A549 (cell line): ENCODE measurements around the gene SMOC1. TPM values are rescaled to one million over a fixed set of nuclear protein-coding genes. Genes with fewer than 3 reads are reported as not detected.

Experiments used
- ATAC-seq, 2 experiments: fragments of 200-7000 bp in 1 of 2; fragments of >200 bp in 1 of 2; cut with Nextera tagmentation in 1 of 2; cut with Tn5 transposase in 1 of 2; 3 replicates each; pipeline versions ENCODE4 v1.8.0 to v1.9.1; 2018 to 2020; ENCODE audit warnings: mild to moderate bottlenecking in 1 of 2, moderate library complexity in 1 of 2
- CTCF ChIA-PET: fragments of 300-600 bp; sonication (Branson Sonifier 250); formaldehyde crosslinking; extraction: SDS; loops from one replicate; lab custom pipeline; 2021; ENCODE audit warnings: antibody characterized with exemption, inconsistent platforms; lab: Yijun Ruan, JAX
- POLR2A ChIA-PET: fragments of 350-600 bp; formaldehyde crosslinking; extraction: SDS; loops from one replicate; lab custom pipeline; 2021; ENCODE audit warnings: antibody characterized with exemption, inconsistent platforms; lab: Yijun Ruan, JAX
- DNase-seq, 2 experiments: peaks; one replicate each; pipeline versions ENCODE4 v3.0.0 to v3.0.0-alpha.2; 2011 to 2016; ENCODE audit warnings: low read depth in 1 of 2, low spot score in 1 of 2
- FAIRE-seq: peaks from 2 replicates; lab custom pipeline; 2011; peaks lifted over from hg19 to GRCh38; lab: Jason Lieb, UNC
- H3K27ac ChIP-seq, 2 experiments: fragments of >200 bp; sonication (Bioruptor Twin); formaldehyde crosslinking; 3 replicates each; pipeline ENCODE4 v1.5.1; 2016 to 2017
- H3K4me1 ChIP-seq: fragments of >200 bp; sonication (Bioruptor Twin); formaldehyde crosslinking; 3 replicates; pipeline ENCODE4 v1.6.1; 2016
- H3K4me2 ChIP-seq: fragments of >200 bp; sonication (Bioruptor Twin); formaldehyde crosslinking; 3 replicates; pipeline ENCODE4 v1.6.1; 2016
- H3K4me3 ChIP-seq: fragments of >200 bp; sonication (Bioruptor Twin); formaldehyde crosslinking; 3 replicates; pipeline ENCODE4 v1.5.1; 2016
- H3K9me3 ChIP-seq: fragments of >200 bp; sonication (Bioruptor Twin); formaldehyde crosslinking; 3 replicates; pipeline ENCODE4 v1.6.1; 2016
- ATOH8 ChIP-seq: fragments of 250-450 bp; sonication (Bioruptor Pico); IDR thresholded peaks from 2 replicates; pipeline ENCODE4 v1.5.0; 2020; ENCODE audit warnings: low read depth, mild to moderate bottlenecking, moderate library complexity
- BHLHE40 ChIP-seq: IDR thresholded peaks from 2 replicates; pipeline ENCODE4 v1.6.1; 2012; ENCODE audit warnings: low read depth, low read length, inconsistent platforms
- CBX2 ChIP-seq: fragments of 200-600 bp; sonication (generic); IDR thresholded peaks from 2 replicates; pipeline ENCODE4 v1.6.1; 2016; ENCODE audit warnings: low read depth, mild to moderate bottlenecking, borderline replicate concordance
- CBX8 ChIP-seq: fragments of 200-600 bp; sonication (generic); IDR thresholded peaks from 2 replicates; pipeline ENCODE4 v1.6.1; 2016
- CHD2 ChIP-seq: fragments of 150-350 bp; IDR thresholded peaks from 2 replicates; pipeline ENCODE4 v1.6.1; 2014; ENCODE audit warnings: low read length; ENCODE audit not compliant: partially characterized antibody
- CTCF ChIP-seq: fragments of >200 bp; sonication (Bioruptor Twin); formaldehyde crosslinking; IDR thresholded peaks from 3 replicates; pipeline ENCODE4 v1.5.1; 2016
- EP300 ChIP-seq, 2 experiments: fragments of >200 bp; sonication (Bioruptor Twin); formaldehyde crosslinking; IDR thresholded peaks; 2 replicates in 1 of 2; 3 replicates in 1 of 2; pipeline ENCODE4 v1.6.1; 2016 to 2017
- FOSB ChIP-seq: fragments of 250-450 bp; sonication (Bioruptor Pico); IDR thresholded peaks from 2 replicates; pipeline ENCODE4 v1.5.0; 2020; ENCODE audit warnings: mild to moderate bottlenecking, moderate library complexity
- HDAC2 ChIP-seq: fragments of 200-600 bp; sonication (generic); IDR thresholded peaks from 2 replicates; pipeline ENCODE4 v1.6.1; 2016
- HEYL ChIP-seq: fragments of 250-450 bp; sonication (Bioruptor Pico); IDR thresholded peaks from 2 replicates; pipeline ENCODE4 v1.8.0; 2021; ENCODE audit warnings: mild to moderate bottlenecking, moderate library complexity
- HOXB13 ChIP-seq: fragments of 250-450 bp; sonication (Bioruptor Pico); IDR thresholded peaks from 2 replicates; pipeline ENCODE4 v1.5.0; 2020; ENCODE audit warnings: low read depth, mild to moderate bottlenecking, moderate library complexity
- JUN ChIP-seq, 2 experiments: fragments of >200 bp; sonication (Bioruptor Twin); formaldehyde crosslinking; IDR thresholded peaks; 2 replicates in 1 of 2; 3 replicates in 1 of 2; pipeline ENCODE4 v1.6.1; 2016 to 2017
- KDM1A ChIP-seq: fragments of 200-600 bp; sonication (generic); IDR thresholded peaks from 2 replicates; pipeline ENCODE4 v1.6.1; 2016; ENCODE audit warnings: low read depth, mild to moderate bottlenecking
- MAZ ChIP-seq: fragments of 150-350 bp; IDR thresholded peaks from 2 replicates; pipeline ENCODE4 v1.6.1; 2014; ENCODE audit warnings: antibody characterized with exemption, low read depth, low read length, borderline replicate concordance
- NFE2L2 ChIP-seq: fragments of 150-350 bp; conservative IDR thresholded peaks from 2 replicates; pipeline ENCODE4 v1.6.1; 2014; ENCODE audit warnings: low read length
- NPAS2 ChIP-seq: fragments of 250-450 bp; sonication (Bioruptor Pico); IDR thresholded peaks from 2 replicates; pipeline ENCODE4 v1.8.0; 2022; ENCODE audit warnings: mild to moderate bottlenecking, moderate library complexity, borderline replicate concordance
- POLR2AphosphoS2 ChIP-seq: conservative IDR thresholded peaks from 2 replicates; pipeline ENCODE4 v1.6.1; 2012; ENCODE audit warnings: low read length, improper control_type of control experiment, inconsistent platforms
- RAD21 ChIP-seq, 2 experiments: fragments of >200 bp in 1 of 2; sonication (Bioruptor Twin) in 1 of 2; formaldehyde crosslinking in 1 of 2; IDR thresholded peaks in 1 of 2; conservative IDR thresholded peaks in 1 of 2; 2 replicates in 1 of 2; 3 replicates in 1 of 2; pipeline ENCODE4 v1.6.1; 2012 to 2018; ENCODE audit warnings: inconsistent platforms in 1 of 2
- RARB ChIP-seq: fragments of 250-450 bp; sonication (Bioruptor Pico); IDR thresholded peaks from 2 replicates; pipeline ENCODE4 v1.8.0; 2021; ENCODE audit warnings: mild to moderate bottlenecking, moderate library complexity
- RNF2 ChIP-seq: fragments of 200-600 bp; sonication (generic); IDR thresholded peaks from 2 replicates; pipeline ENCODE4 v1.6.1; 2016; ENCODE audit warnings: low read depth, mild to moderate bottlenecking, antibody characterized with exemption, moderate library complexity, borderline replicate concordance
- TFCP2L1 ChIP-seq: fragments of 250-450 bp; sonication (Bioruptor Pico); IDR thresholded peaks from 2 replicates; pipeline ENCODE4 v1.5.0; 2021; ENCODE audit warnings: mild to moderate bottlenecking
- TP53 ChIP-seq: fragments of 250-450 bp; sonication (Bioruptor Pico); IDR thresholded peaks from 2 replicates; pipeline ENCODE4 v1.5.0; 2021; ENCODE audit warnings: mild to moderate bottlenecking, moderate library complexity
- ZC3H11A ChIP-seq: fragments of 450-650 bp; IDR thresholded peaks from 2 replicates; pipeline ENCODE4 v1.6.1; 2014; ENCODE audit warnings: antibody characterized with exemption, mild to moderate bottlenecking
- ZSCAN20 ChIP-seq: fragments of 250-450 bp; sonication (Bioruptor Pico); IDR thresholded peaks from 2 replicates; pipeline ENCODE4 v1.8.0; 2022; ENCODE audit warnings: mild to moderate bottlenecking, moderate library complexity
- WGBS: methylation state at CpG from one replicate; pipeline ENCODE4 v1.1.6; 2017; ENCODE audit errors: missing lambda C conversion rate; 5-methylcytosine and 5-hydroxymethylcytosine counted together
- polyA plus RNA-seq, 4 experiments: library from polyadenylated mRNA; depleted of rRNA in 3 of 4; stranded (reverse); fragments of >200 nt; fragmentation: RNase III in 1 of 4; extraction: RNeasy Plus Mini Kit Qiagen cat#74134 plus additional on column Dnase treatment in 1 of 4; gene quantifications; 2 replicates in 3 of 4; 3 replicates in 1 of 4; pipeline ENCODE4 v1.2.3, GENCODE V29; 2011 to 2017
- TF ChIP-seq, protein P1 (sequence below): fragments of >200 bp; sonication (Bioruptor Twin); formaldehyde crosslinking; IDR thresholded peaks from 2 replicates; pipeline ENCODE4 v1.6.1; 2016
- TF ChIP-seq, protein P2 (sequence below): IDR thresholded peaks from 2 replicates; pipeline ENCODE4 v1.6.1; 2012

Gene SMOC1
- polyA plus RNA-seq, 2 of the 4 experiments (the other 2 are of a cell fraction): 12.2 to 18.4 TPM

GRCh38 chr14:69848156-69848555 lies 31.1 kb upstream of the SMOC1 start:
- FAIRE-seq (no peak), ATAC-seq (no peak), DNase-seq (no peak)
- ChIA-PET POLR2A (no interaction called here), CTCF (interaction anchor here (1.3 to 5.6 kb wide), 3 partner anchors 16 to 180 kb away, joined by 3 to 15 read pairs (median 4); no protein-coding TSS in a partner anchor)
- Histone ChIP-seq H3K9me3 (no peaks in the 10 kb centered on the region), H3K4me2 (no peak overlapping the region), H3K4me1 (peaks cover 3% of the 10 kb centered on the region; the same call in 1 of the 3 replicates), H3K27ac (no peak overlapping the region; a peak in 1 of 6 replicates), H3K4me3 (no peak overlapping the region)
- 66% methylated on average over 2 of the region's 2 CpGs for WGBS
- TF ChIP-seq ZSCAN20 (CRISPR knock-in tag): no peak
- TF ChIP-seq CBX8: no peak
- no peak for TF ChIP-seq RARB (CRISPR knock-in tag)
- no peak for TF ChIP-seq MAZ
- no peak for TF ChIP-seq NPAS2 (CRISPR knock-in tag)
- no peak for TF ChIP-seq JUN (IDR thresholded peaks at IDR 0.05)
- no peak for TF ChIP-seq HDAC2
- no peak for TF ChIP-seq ZC3H11A

GRCh38 chr14:69848903-69849391 lies 30.3 kb upstream of the SMOC1 start:
- ChIA-PET CTCF (interaction anchor here (5.6 kb wide), 1 partner anchor 179 kb away, joined by 15 read pairs; no protein-coding TSS in a partner anchor), POLR2A (no interaction called here)
- Histone ChIP-seq H3K9me3 (no peaks in the 10 kb centered on the region), H3K4me3 (no peak overlapping the region), H3K27ac (no peak overlapping the region), H3K4me1 (peaks cover 3% of the 10 kb centered on the region; the same call in 1 of the 3 replicates), H3K4me2 (no peak overlapping the region)
- 41% methylated on average over 6 of the region's 6 CpGs for WGBS
- DNase-seq: no peak
- TF ChIP-seq BHLHE40: no peak
- no peak for TF ChIP-seq EP300 (IDR thresholded peaks at IDR 0.05)
- no peak for ATAC-seq
- FAIRE-seq: no peak

DNA sequence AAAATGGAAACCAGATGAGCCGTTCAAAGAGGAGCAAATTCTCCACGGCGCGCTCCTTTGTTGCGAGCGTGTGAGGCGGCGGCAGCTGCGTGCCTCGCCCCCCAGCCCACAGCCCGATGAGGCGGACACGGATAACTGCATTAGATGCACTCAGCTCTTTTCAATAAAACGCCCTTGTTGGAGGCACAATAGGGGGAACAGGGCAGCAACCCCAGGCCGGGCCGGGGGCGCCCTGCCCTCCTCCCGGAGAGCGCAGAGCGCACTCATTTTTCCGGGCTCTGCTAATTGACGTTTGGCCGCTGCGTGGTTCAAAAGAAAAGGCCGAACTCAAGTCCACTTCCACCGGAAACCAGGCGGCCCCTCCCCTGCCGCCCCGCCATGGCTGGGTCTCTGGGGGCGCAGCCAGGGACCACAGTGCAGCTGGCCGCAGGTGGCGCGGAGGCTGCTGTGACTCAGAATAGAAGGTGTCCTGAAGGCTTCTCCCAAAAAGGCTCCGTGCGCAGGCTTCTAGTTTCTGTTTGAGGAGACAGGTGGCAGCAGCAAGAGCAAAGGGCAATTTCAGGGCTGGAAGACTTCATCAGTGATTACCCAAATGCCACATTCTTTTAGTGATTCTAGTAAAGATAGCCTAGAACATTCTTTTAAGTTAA lies 29.0 kb upstream of the SMOC1 start:
- H3K4me1 ChIP-seq: peaks cover 3% of the 10 kb centered on the region; the same call in 2 of the 3 replicates
- TF ChIP-seq, protein P1, sequence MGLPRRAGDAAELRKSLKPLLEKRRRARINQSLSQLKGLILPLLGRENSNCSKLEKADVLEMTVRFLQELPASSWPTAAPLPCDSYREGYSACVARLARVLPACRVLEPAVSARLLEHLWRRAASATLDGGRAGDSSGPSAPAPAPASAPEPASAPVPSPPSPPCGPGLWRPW: no peak
- TF ChIP-seq RAD21 (conservative IDR thresholded peaks at IDR 0.05 in 1 of 2, IDR thresholded peaks at IDR 0.05 in 1 of 2): no peak
- TF ChIP-seq CHD2: no peak
- no peak for TF ChIP-seq TP53
- TF ChIP-seq, protein P2, sequence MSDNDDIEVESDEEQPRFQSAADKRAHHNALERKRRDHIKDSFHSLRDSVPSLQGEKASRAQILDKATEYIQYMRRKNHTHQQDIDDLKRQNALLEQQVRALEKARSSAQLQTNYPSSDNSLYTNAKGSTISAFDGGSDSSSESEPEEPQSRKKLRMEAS: no peak
- TF ChIP-seq CTCF: no peak
- TF ChIP-seq, all 56 proteins: peak for 0
- no peaks in the 10 kb centered on the region for H3K9me3 ChIP-seq
- ChIA-PET POLR2A (no interaction called here), CTCF (interaction anchor here (0.6 kb wide), 2 partner anchors 119 to 243 kb away, joined by 3 read pairs; no protein-coding TSS in a partner anchor)
- 87% methylated on average over 34 of the region's 35 CpGs for WGBS
- H3K4me2 ChIP-seq: no peak overlapping the region
- H3K27ac ChIP-seq: no peak overlapping the region
- no peak for DNase-seq
- FAIRE-seq: no peak
- ATAC-seq: no peak
- H3K4me3 ChIP-seq: no peak overlapping the region

GRCh38 chr14:69850736-69851112 lies 28.5 kb upstream of the SMOC1 start:
- H3K4me3 ChIP-seq: no peak overlapping the region
- ChIA-PET CTCF (interaction anchor here (0.6 kb wide), 1 partner anchor 243 kb away, joined by 3 read pairs; no protein-coding TSS in a partner anchor), POLR2A (no interaction called here)
- no peak overlapping the region for H3K4me2 ChIP-seq
- ATAC-seq (no peak), DNase-seq (no peak), FAIRE-seq (no peak)
- H3K4me1 ChIP-seq: peaks cover 2% of the 10 kb centered on the region; the same call in 2 of the 3 replicates
- H3K9me3 ChIP-seq: no peaks in the 10 kb centered on the region
- H3K27ac ChIP-seq: no peak overlapping the region
- WGBS: 44% methylated on average over 2 of the region's 2 CpGs
- TF ChIP-seq FOSB (no peak), ZSCAN20 (CRISPR knock-in tag) (no peak), ATOH8 (CRISPR knock-in tag) (no peak), NFE2L2 (no peak), CTCF (no peak), RNF2 (no peak), HEYL (CRISPR knock-in tag) (no peak), HOXB13 (no peak), CBX2 (no peak), TFCP2L1 (CRISPR knock-in tag) (no peak), KDM1A (no peak), POLR2AphosphoS2 (no peak)
- TF ChIP-seq, all 56 proteins: peak for 0
